ENCODE data around the gene NTN4.
"Not testable (repeated sequence)": the region's sequence is repeated elsewhere in the genome, so short reads cannot be mapped to it uniquely, and the experiment has no call there.

The NTN4 gene

DNA sequence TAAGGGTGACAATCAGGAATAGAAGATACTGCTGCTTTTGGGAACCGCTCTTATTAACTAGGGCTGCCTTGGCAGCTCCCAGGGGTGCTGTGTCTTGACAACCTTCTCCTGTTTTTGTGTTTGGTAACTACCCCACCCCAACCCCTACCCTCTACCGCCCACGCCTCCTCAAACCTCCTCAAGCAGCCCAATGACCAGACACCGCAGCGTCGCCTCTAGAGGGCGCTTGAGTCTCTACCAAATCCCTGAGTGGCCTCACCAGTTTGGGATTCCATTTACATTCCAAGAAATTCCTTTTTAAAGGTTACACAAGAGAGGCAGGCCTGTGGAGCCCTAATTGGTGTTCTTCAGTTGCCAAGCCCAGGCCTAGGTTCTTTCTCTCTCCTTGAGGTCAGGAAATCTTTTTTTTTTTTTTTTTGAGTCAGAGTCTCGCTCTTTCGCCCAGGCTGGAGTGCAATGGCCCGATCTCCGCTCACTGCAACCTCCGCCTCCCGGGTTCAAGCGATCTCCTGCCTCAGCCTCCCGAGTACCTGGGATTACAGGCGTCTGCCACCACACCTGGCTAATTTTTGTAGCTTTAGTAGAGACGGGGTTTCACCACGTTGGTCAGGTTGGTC lies 166.9 kb downstream of the NTN4 start:
- DNase-seq (ENCODE audit: low spot score) = peak; percentile 56

DNA sequence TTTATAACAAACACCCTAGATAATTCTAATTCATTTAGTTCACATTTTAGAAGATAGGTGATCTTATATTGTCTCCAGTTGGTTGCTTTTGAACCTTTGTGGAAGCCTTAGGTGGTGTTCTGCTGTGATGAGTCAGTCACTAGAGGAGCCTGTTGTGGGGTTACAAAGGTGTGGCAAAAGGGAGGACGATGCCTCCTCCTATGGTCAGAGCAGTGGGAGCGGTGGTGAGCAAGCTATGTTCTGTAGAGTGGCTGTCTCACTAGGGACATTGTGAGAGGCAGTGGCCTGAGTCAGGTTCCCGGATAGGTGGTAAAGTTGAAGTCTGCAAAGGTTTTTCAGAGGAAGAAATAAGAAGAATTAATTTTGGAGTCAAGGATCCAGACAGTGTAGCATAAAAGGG lies 167.7 kb downstream of the NTN4 start:
- DNase-seq (ENCODE audit: low spot score) = no peak

DNA sequence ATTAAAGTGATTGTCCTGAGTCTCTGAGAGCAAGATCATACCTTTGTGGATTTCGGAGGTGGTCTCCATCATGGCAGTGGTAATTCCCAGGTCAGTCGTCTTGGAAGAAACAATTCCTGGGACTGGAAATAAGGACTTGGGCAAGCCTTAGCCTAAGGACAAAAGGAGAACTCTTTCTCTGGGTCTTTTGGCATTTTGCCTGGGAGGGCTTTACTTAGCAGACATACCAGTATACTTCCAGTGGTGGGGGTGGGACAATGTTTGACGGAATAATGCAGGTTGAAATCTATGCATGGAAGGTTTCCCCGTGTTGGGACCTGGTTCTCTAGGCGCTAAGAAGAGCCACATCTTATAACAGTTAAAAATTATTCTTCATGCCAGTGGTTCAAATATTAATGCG lies 168.8 kb downstream of the NTN4 start:
- no peak for DNase-seq (ENCODE audit: low spot score)

DNA sequence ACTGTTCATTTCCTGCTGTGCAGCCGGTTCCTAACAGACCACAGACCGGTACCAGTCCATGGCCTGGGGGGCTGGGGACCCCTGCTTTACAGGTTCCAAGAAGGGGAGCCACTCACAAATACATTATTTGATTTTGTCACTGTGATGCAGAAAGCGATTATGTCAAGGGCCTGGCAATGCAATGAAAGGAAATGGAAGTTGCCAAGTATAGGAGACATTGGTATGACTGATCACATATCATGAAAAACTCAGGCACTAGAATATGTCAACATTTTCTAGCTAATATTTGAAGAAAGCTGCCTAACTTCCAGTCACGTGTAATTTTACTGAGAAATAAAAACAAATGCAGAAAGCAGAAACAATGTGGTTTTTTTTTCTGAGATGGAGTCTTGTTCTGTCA lies 170.4 kb downstream of the NTN4 start:
- DNase-seq (ENCODE audit: low spot score) = no peak

DNA sequence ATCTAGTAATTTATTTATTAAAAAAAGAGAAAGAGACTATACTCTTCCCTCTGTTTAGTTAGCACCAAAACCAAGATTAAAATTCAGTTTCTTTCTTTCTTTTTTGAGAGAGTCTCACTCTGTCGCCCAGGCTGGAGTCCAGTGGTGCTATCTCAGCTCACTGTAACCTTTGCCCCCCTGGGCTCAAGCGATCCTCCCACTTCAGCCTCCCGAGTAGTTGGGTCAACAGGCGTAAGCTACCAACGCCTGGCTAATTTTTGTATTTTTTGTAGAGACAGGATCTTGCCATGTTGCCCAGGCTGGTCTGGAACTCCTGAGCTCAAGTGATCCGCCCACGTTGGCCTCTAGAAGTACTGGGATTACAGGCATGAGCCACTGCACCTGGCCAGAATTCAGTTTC lies 174.1 kb downstream of the NTN4 start:
- not testable (repeated sequence) for DNase-seq (ENCODE audit: low spot score)

DNA sequence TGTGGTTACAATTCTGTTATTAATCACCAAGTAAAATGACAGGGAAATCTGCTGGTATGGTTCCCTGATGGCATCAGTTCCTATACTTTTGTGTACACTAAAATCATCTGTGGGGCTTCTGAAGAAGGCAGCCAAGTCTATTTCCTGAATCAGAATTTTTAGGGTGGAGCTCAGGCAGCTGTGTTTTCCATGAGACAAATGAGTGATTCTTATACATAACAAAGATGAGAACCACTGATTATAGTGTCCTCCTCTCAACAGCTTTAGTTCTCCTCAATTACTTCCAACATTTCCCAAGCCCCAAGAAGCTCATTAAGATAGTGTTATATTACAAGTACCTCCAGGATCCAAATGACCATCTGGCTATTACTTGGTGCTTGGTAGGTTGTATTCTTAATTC lies 174.8 kb downstream of the NTN4 start:
- DNase-seq (ENCODE audit: low spot score) = no peak

DNA sequence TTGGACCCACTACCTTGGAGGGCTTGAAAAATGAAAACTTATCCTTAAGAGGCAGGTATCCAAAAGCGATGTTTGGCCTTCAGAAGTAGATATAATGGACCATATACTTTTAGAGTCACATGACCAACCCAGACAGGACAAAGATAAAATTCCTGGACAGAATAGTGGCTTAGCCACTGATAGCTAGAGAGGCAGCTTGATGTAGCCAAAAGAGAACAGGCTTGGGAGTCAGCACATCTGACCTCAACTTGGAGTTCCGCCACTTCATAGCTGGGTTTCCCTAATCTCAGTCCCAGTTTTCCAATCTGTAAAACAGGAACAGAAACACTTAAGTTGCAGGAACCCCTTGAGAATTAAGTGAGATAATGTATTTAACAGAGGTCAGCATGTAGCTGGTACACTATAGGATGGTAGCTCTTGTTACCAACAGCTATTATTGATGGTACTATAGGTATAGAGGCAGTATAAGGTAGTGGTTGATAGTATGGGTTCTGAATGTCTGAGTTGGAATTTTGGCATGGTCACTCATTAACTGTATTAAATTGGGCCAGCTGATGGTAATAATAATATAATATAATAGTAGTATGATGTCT lies 176.1 kb downstream of the NTN4 start:
- DNase-seq (ENCODE audit: low spot score) = no peak

DNA sequence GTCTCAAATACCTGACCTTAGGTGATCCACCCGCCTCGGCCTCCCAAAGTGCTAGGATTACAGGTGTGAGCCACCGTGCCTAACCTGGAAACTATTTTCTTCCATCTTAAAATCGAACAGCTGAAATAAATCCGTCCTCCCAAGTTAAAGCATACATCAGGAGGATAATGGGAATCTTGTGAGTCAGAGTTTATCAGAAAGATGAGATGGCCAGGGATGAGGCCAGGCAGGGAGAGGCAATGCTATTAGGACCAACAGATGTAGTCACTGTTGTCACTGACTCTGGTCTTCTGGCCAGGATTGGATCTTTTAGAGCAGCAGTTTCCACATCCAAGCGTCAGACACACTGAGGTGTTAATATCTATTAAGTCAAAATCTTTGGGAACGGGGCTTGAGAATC lies 177.5 kb downstream of the NTN4 start:
- DNase-seq (ENCODE audit: low spot score) = no peak

DNA sequence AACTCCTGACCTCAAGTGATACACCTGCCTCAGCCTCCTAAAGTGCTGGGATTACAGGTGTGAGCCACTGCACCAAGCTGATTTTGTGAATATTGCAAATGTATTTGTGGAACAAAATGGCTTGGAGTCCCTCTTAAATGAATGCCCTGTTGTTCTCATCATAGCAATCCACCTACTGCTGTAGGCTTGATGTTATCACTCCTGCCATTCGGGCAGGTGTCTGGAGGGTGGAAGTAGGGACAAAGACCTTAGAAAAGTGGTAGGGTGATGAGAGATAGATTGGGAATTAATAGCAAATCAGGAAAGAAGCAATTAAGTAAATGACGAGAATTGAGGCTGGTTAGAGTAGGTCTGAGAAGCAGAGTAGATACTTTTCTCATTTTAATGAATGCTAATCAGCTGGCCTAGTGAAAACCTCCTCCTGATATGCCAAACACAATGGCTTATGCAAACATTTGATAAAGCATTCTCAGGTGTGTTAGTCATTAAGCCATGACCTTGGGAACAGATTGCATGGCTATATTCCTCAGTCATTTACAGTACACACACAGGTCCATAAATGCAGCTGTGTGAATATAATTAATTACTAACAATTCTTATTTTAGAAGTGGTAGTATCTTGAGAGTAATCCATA lies 178.8 kb downstream of the NTN4 start:
- DNase-seq (ENCODE audit: low spot score) = no peak

DNA sequence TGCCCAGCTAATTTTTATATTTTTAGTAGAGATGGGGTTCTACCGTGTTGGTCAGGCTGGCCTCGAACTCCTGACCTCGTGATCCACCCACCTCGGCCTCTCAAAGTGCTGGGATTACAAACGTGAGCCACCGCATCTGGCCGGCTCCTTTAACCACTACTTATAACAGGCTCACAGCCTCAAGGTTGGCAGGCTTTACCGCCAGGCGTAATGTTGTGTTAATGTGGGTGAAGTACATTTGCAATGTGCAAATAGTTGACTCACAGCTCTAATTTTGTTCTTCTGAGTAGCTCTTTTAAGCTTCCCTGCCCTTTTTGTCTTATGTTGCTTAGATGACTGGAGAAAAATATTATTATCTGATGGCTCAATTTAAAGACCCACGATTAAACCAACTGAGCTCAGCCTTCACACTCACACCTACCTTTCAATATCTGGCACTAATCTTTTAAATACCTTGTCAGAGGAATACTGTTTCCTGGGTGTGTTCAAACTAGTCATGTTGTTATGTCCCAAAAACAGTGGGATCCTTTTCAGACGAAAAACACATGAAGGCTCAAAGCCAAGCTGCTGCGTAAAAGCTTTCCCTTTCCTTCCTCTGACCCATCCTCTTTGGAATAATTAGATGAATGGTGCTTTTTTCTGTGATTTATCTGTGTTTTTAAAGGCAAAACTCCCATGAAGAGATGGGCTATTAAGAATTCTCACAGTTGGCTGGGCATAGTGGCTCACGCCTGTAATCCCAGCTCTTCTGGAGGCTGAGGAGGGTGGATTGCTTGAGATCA lies 182.1 kb downstream of the NTN4 start:
- DNase-seq (ENCODE audit: low spot score) = peak; percentile 48
